K562 (cell line): ENCODE measurements around the gene ZACN. TPM values are rescaled to one million over a fixed set of nuclear protein-coding genes. Genes with fewer than 3 reads are reported as not detected.

Experiments
- C11orf30 ChIP-seq: fragments of 450-650 bp; IDR thresholded peaks from 2 replicates; pipeline ENCODE4 v1.6.1; 2016; ENCODE audit warnings: low read depth, mild to moderate bottlenecking
- CCNT2 ChIP-seq: IDR thresholded peaks from 2 replicates; pipeline ENCODE4 v1.6.1; 2011; ENCODE audit warnings: borderline replicate concordance, low read depth, mild to moderate bottlenecking, moderate library complexity, mixed read lengths, low read length; ENCODE audit not compliant: insufficient read length; ENCODE audit errors: extremely low read depth
- DMBX1 ChIP-seq: fragments of 250-450 bp; sonication (Bioruptor Pico); IDR thresholded peaks from 2 replicates; pipeline ENCODE4 v1.8.0; 2022; ENCODE audit warnings: inconsistent platforms, mild to moderate bottlenecking, moderate library complexity, borderline replicate concordance
- ERF ChIP-seq: fragments of 450-650 bp; formaldehyde crosslinking; IDR thresholded peaks from 2 replicates; pipeline ENCODE4 v1.4.0; 2020; ENCODE audit warnings: mild to moderate bottlenecking, mixed read lengths
- FOS ChIP-seq: IDR thresholded peaks from 3 replicates; pipeline ENCODE4 v1.6.1; 2011; ENCODE audit not compliant: insufficient read length; ENCODE audit errors: extremely low read depth
- HSF4 ChIP-seq: fragments of 250-450 bp; sonication (Bioruptor Pico); IDR thresholded peaks from 2 replicates; pipeline ENCODE4 v2.1.2; 2022; ENCODE audit warnings: mild to moderate bottlenecking, moderate library complexity, borderline replicate concordance
- KAT8 ChIP-seq: fragments of 450-650 bp; IDR thresholded peaks from 2 replicates; pipeline ENCODE4 v1.6.1; 2016; ENCODE audit warnings: low read depth, mild to moderate bottlenecking
- SOX6 ChIP-seq: fragments of 450-650 bp; IDR thresholded peaks from 2 replicates; pipeline ENCODE4 v1.6.1; 2014; ENCODE audit warnings: mild to moderate bottlenecking
- ZBTB7A ChIP-seq: IDR thresholded peaks from 2 replicates; pipeline ENCODE4 v1.6.1; 2011; ENCODE audit warnings: low read depth, mild to moderate bottlenecking, low read length, moderate library complexity, borderline replicate concordance; ENCODE audit not compliant: control insufficient read depth
- ZNF561 ChIP-seq: fragments of 450-650 bp; formaldehyde crosslinking; conservative IDR thresholded peaks from 2 replicates; pipeline ENCODE4 v1.4.0; 2020; ENCODE audit warnings: mild to moderate bottlenecking, moderate library complexity
- polyA plus RNA-seq, 8 experiments: library from polyadenylated mRNA; depleted of rRNA in 4 of 8; stranded (reverse) in 5 of 8; unstranded in 3 of 8; fragments of >200 nt; fragmentation: Nextera tagmentation in 2 of 8; fragmentation: Illumina TruSeq in 1 of 8; extraction: Ambion mirVana in 2 of 8; extraction: Trizol in 1 of 8; gene quantifications; 2 replicates each; pipeline versions ENCODE4 v1.2.1 to v1.2.3, GENCODE V29; 2011 to 2014; ENCODE audit warnings: inconsistent platforms in 1 of 8, missing spikeins in 1 of 8
- total RNA-seq, 7 experiments: library from RNA; depleted of rRNA in 6 of 7; stranded (reverse); fragments of >200 nt in 6 of 7; fragmentation: Illumina TruSeq in 2 of 7; extraction: Trizol in 2 of 7; gene quantifications; 2 replicates each; pipeline versions ENCODE4 v1.2.1 to v1.2.3, GENCODE V29; 2011 to 2021; ENCODE audit warnings: low replicate concordance in 1 of 7
- TF ChIP-seq, protein P1 (sequence below): fragments of 450-650 bp; conservative IDR thresholded peaks from 2 replicates; pipeline ENCODE4 v1.6.1; 2016; ENCODE audit warnings: missing genetic modification characterization, low read depth, mild to moderate bottlenecking, missing compliant biosample characterization, moderate library complexity
- TF ChIP-seq, protein P2 (sequence below), 2 experiments: fragments of 450-650 bp; formaldehyde crosslinking in 1 of 2; IDR thresholded peaks; 2 replicates each; pipeline versions ENCODE4 v1.4.0 to v1.6.1; 2014 to 2020; ENCODE audit warnings: mild to moderate bottlenecking in 2 of 2, borderline replicate concordance in 1 of 2, low read depth in 1 of 2
- TF ChIP-seq, protein P3 (sequence below): fragments of 450-650 bp; formaldehyde crosslinking; IDR thresholded peaks from 2 replicates; pipeline ENCODE4 v1.4.0; 2020; ENCODE audit warnings: mild to moderate bottlenecking, moderate library complexity
- TF ChIP-seq, protein P4 (sequence below): fragments of 250-450 bp; sonication (Bioruptor Pico); IDR thresholded peaks from 2 replicates; pipeline ENCODE4 v1.4.0; 2020; ENCODE audit warnings: mild to moderate bottlenecking

Gene ZACN
- total and polyA plus RNA-seq, 9 of the 15 experiments (the other 6 are each of a cell fraction or from before 2014, with no cell fraction given), result 0.07 TPM; not detected in 8

DNA sequence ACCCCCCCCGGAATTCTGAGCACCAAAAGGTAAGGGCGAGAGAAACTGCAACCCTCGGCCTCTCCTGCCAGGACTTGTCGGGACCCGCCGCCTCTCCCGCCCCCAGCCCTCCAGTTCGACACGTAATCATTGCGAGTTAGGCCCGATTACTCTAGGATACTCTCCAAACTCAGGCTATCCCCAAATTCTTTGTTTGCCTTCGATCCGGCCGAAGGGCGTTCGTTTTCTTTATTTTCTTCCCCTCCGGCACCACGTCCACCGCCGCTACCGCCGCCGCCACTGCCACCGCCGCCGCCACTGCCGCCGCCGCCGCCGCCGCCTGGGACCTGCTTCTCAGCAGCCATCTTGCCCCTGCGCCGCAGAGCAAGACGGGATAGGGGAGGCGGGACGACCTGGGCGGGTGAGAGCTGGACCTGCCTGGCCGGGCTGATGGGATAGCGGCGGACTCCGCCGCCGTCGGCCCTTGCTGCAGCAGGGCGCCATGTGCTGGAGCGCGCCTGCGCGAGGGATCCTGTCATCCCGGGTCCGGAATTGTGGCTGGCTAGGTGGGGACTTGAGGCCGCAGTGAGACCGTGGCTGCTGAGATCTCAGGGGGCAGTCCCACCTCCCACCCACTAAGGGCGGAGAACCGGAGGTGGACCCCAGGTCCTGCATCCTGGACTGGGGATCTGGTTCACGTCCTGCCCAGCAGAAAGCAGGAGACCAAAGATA lies 6.7 kb upstream of the ZACN start, which contains the start of gene SRP68 (continued):
- TF ChIP-seq HSF4 (CRISPR knock-in tag) (no peak), SOX6 (peak; percentile 22; the same call in 1 of the 2 replicates), KAT8 (no peak), ERF (0 out of 2 replicates have a peak, but pooled peaks have one; percentile 30), ZNF561 (CRISPR knock-in tag) (0 out of 2 replicates have a peak, but pooled peaks have one; percentile 53), C11orf30 (peak; percentile 92), DMBX1 (CRISPR knock-in tag) (peak; percentile 55; the same call in 1 of the 2 replicates), CCNT2 (peak; percentile 85), FOS (no peak), ZBTB7A (no peak)
- TF ChIP-seq, protein P1, sequence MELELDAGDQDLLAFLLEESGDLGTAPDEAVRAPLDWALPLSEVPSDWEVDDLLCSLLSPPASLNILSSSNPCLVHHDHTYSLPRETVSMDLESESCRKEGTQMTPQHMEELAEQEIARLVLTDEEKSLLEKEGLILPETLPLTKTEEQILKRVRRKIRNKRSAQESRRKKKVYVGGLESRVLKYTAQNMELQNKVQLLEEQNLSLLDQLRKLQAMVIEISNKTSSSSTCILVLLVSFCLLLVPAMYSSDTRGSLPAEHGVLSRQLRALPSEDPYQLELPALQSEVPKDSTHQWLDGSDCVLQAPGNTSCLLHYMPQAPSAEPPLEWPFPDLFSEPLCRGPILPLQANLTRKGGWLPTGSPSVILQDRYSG (tag), result no peak
- TF ChIP-seq, protein P2, sequence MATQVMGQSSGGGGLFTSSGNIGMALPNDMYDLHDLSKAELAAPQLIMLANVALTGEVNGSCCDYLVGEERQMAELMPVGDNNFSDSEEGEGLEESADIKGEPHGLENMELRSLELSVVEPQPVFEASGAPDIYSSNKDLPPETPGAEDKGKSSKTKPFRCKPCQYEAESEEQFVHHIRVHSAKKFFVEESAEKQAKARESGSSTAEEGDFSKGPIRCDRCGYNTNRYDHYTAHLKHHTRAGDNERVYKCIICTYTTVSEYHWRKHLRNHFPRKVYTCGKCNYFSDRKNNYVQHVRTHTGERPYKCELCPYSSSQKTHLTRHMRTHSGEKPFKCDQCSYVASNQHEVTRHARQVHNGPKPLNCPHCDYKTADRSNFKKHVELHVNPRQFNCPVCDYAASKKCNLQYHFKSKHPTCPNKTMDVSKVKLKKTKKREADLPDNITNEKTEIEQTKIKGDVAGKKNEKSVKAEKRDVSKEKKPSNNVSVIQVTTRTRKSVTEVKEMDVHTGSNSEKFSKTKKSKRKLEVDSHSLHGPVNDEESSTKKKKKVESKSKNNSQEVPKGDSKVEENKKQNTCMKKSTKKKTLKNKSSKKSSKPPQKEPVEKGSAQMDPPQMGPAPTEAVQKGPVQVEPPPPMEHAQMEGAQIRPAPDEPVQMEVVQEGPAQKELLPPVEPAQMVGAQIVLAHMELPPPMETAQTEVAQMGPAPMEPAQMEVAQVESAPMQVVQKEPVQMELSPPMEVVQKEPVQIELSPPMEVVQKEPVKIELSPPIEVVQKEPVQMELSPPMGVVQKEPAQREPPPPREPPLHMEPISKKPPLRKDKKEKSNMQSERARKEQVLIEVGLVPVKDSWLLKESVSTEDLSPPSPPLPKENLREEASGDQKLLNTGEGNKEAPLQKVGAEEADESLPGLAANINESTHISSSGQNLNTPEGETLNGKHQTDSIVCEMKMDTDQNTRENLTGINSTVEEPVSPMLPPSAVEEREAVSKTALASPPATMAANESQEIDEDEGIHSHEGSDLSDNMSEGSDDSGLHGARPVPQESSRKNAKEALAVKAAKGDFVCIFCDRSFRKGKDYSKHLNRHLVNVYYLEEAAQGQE (IDR thresholded peaks at IDR 0.05; ENCODE audit: borderline replicate concordance), result peak; percentile 45
- TF ChIP-seq, protein P2 (CRISPR knock-in tag; IDR thresholded peaks at IDR 0.05; ENCODE audit: low read depth), result 0 out of 2 replicates have a peak, but pooled peaks have one; percentile 50
- TF ChIP-seq, protein P3, sequence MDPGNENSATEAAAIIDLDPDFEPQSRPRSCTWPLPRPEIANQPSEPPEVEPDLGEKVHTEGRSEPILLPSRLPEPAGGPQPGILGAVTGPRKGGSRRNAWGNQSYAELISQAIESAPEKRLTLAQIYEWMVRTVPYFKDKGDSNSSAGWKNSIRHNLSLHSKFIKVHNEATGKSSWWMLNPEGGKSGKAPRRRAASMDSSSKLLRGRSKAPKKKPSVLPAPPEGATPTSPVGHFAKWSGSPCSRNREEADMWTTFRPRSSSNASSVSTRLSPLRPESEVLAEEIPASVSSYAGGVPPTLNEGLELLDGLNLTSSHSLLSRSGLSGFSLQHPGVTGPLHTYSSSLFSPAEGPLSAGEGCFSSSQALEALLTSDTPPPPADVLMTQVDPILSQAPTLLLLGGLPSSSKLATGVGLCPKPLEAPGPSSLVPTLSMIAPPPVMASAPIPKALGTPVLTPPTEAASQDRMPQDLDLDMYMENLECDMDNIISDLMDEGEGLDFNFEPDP (CRISPR knock-in tag), result no peak
- TF ChIP-seq, protein P4, sequence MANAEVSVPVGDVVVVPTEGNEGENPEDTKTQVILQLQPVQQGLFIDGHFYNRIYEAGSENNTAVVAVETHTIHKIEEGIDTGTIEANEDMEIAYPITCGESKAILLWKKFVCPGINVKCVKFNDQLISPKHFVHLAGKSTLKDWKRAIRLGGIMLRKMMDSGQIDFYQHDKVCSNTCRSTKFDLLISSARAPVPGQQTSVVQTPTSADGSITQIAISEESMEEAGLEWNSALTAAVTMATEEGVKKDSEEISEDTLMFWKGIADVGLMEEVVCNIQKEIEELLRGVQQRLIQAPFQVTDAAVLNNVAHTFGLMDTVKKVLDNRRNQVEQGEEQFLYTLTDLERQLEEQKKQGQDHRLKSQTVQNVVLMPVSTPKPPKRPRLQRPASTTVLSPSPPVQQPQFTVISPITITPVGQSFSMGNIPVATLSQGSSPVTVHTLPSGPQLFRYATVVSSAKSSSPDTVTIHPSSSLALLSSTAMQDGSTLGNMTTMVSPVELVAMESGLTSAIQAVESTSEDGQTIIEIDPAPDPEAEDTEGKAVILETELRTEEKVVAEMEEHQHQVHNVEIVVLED (CRISPR knock-in tag), result 0 out of 2 replicates have a peak, but pooled peaks have one; percentile 18
